ENCODE results near the gene RHOC.

The RHOC gene

DNA sequence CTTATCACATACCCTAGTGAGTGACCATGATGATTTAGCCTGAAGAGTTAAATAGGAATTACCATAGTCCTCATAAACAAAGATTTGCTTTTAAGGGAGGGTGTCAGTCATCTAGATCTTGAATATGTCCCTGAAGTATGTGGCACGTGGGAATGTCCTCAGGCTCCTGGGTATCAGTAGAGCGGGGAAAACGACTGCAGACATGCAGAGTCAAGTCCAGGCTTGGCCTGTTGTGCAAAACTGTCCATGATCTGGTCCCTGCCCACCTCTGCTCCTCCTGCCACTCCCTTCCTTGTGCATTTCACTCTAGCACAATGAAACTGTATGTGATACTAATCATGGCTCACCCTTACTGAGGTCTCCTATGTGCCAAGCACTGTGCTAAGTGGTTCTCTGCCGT is 19.6 kb downstream of the RHOC start:
- peaks cover 0 to 42% (median 22%) of the 10 kb centered on the region in 5 donors for H3K36me3 ChIP-seq (ENCODE audit: control insufficient read depth in 5 of 5, insufficient read depth in 5 of 5, low read length in 5 of 5)
- H3K27ac ChIP-seq (ENCODE audit: low read depth, low read length), result no peak overlapping the region
- peaks cover 0 to 4% (median 0%) of the 10 kb centered on the region in 5 donors for H3K4me1 ChIP-seq (ENCODE audit: control insufficient read depth in 5 of 5, insufficient read depth in 5 of 5, low read length in 5 of 5)
- H3K9ac ChIP-seq (ENCODE audit: low read length in 5 of 5), result no peak overlapping the region
- H3K27me3 ChIP-seq (ENCODE audit: control insufficient read depth in 5 of 5, insufficient read depth in 4 of 5, low read length in 5 of 5), result no peaks in the 10 kb centered on the region
- H3K9me3 ChIP-seq (ENCODE audit: control insufficient read depth in 5 of 5, low read length in 5 of 5), result no peaks in the 10 kb centered on the region
- no peak overlapping the region for H3K4me3 ChIP-seq (ENCODE audit: low read depth in 1 of 5, low read length in 5 of 5)

DNA sequence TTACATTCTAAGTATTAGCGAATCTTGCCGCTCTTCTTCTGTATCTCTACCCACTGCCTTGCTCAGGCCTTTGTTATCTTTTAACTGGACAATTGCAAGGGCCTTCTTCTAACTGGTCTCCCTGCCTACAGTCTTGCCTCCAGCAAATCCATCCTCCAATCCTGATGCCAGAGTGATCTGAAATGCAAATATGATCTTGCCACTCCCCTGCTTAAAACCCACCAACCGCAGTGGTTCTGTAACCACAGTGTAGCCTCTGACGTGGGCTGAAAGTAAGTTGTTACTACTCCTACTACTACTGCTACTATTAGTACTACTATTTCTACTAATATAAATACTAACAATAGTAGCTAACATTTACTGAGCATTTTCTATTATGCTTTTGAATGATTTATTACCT is 20.1 kb downstream of the RHOC start:
- H3K27me3 ChIP-seq (ENCODE audit: control insufficient read depth in 5 of 5, insufficient read depth in 4 of 5, low read length in 5 of 5), result no peaks in the 10 kb centered on the region
- H3K9ac ChIP-seq (ENCODE audit: low read length in 5 of 5), result no peak overlapping the region
- peaks cover 0 to 4% (median 0%) of the 10 kb centered on the region in 5 donors for H3K4me1 ChIP-seq (ENCODE audit: control insufficient read depth in 5 of 5, insufficient read depth in 5 of 5, low read length in 5 of 5)
- no peak overlapping the region for H3K4me3 ChIP-seq (ENCODE audit: low read depth in 1 of 5, low read length in 5 of 5)
- H3K9me3 ChIP-seq (ENCODE audit: control insufficient read depth in 5 of 5, low read length in 5 of 5), result no peaks in the 10 kb centered on the region
- no peak overlapping the region for H3K27ac ChIP-seq (ENCODE audit: low read depth, low read length)
- H3K36me3 ChIP-seq (ENCODE audit: control insufficient read depth in 5 of 5, insufficient read depth in 5 of 5, low read length in 5 of 5), result peaks cover 0 to 37% (median 17%) of the 10 kb centered on the region in 5 donors

DNA sequence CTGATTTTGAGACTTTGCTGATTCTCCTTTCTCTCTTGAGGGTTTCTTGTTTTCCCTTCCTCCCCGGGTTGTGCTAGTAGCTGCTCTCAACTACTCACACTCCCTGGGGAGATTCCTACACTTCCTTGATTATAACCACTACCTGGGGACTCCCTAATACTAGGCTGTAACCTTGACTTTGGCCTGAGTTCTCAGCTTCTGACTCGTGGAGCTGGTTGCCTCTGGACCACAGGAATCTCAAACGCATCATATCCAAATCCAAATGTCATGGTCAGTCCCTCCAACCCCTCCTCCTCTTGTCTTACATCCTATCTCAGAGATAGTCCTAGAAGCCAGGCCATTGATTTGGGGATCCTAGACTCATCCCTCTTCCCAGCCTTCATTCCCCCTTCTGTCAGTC is 20.5 kb downstream of the RHOC start:
- no peaks in the 10 kb centered on the region for H3K27me3 ChIP-seq (ENCODE audit: control insufficient read depth in 5 of 5, insufficient read depth in 4 of 5, low read length in 5 of 5)
- H3K9ac ChIP-seq (ENCODE audit: low read length in 5 of 5), result no peak overlapping the region
- no peak overlapping the region for H3K27ac ChIP-seq (ENCODE audit: low read depth, low read length)
- peaks cover 0 to 4% (median 0%) of the 10 kb centered on the region in 5 donors for H3K4me1 ChIP-seq (ENCODE audit: control insufficient read depth in 5 of 5, insufficient read depth in 5 of 5, low read length in 5 of 5)
- H3K9me3 ChIP-seq (ENCODE audit: control insufficient read depth in 5 of 5, low read length in 5 of 5), result no peaks in the 10 kb centered on the region
- no peak overlapping the region for H3K4me3 ChIP-seq (ENCODE audit: low read depth in 1 of 5, low read length in 5 of 5)
- peaks cover 0 to 33% (median 12%) of the 10 kb centered on the region in 5 donors for H3K36me3 ChIP-seq (ENCODE audit: control insufficient read depth in 5 of 5, insufficient read depth in 5 of 5, low read length in 5 of 5)

DNA sequence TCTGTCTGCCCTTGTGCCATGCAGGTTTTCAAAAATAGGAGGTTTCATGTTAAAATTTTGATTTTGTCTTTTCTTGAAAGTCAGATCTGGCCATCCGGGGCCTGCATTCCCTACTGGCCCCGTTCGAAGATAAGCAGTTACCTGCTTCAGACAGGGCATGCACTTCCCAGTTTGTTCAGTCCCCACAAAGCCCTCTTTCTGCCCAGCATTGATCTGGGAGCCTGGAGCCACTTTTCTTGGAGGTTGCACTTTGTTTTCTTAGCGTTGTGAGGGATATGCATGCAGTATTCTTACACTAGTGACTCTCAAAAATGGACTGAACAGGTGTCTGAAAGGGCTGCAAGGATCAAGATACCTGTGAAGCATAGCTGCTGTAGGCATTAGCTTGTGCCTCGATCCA is 21.0 kb downstream of the RHOC start:
- H3K9me3 ChIP-seq (ENCODE audit: control insufficient read depth in 5 of 5, low read length in 5 of 5), result no peaks in the 10 kb centered on the region
- H3K27ac ChIP-seq (ENCODE audit: low read depth, low read length), result no peak overlapping the region
- H3K36me3 ChIP-seq (ENCODE audit: control insufficient read depth in 5 of 5, insufficient read depth in 5 of 5, low read length in 5 of 5), result peaks cover 0 to 29% (median 11%) of the 10 kb centered on the region in 5 donors
- no peak overlapping the region for H3K9ac ChIP-seq (ENCODE audit: low read length in 5 of 5)
- H3K4me1 ChIP-seq (ENCODE audit: control insufficient read depth in 5 of 5, insufficient read depth in 5 of 5, low read length in 5 of 5), result peaks cover 0 to 4% (median 0%) of the 10 kb centered on the region in 5 donors
- no peaks in the 10 kb centered on the region for H3K27me3 ChIP-seq (ENCODE audit: control insufficient read depth in 5 of 5, insufficient read depth in 4 of 5, low read length in 5 of 5)
- H3K4me3 ChIP-seq (ENCODE audit: low read depth in 1 of 5, low read length in 5 of 5), result no peak overlapping the region

DNA sequence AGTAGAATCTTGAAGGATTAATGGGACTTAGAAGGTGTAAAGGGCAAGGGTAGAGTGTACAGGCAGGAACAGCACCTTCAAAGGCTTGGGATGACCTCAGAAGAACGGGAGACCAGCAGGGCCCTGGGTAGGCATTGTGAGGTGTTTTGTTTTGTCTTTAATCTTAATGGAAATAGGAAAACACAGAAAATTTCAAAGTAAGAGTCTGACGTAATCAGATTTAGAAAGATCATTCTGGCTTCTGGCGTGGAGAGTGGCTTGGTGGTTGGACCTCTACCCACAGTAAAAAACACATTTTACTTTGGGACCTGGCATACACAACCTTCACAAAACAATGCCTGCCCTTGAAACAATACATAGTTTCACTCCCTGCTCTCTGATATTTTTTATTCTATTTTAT is 28.3 kb downstream of the RHOC start:
- Histone ChIP-seq H3K27me3 (ENCODE audit: control insufficient read depth in 5 of 5, insufficient read depth in 4 of 5, low read length in 5 of 5) (no peaks in the 10 kb centered on the region), H3K4me3 (ENCODE audit: low read depth in 1 of 5, low read length in 5 of 5) (no peak overlapping the region), H3K27ac (ENCODE audit: low read depth, low read length) (no peak overlapping the region), H3K4me1 (ENCODE audit: control insufficient read depth in 5 of 5, insufficient read depth in 5 of 5, low read length in 5 of 5) (peaks cover 0 to 25% (median 18%) of the 10 kb centered on the region in 5 donors), H3K9ac (ENCODE audit: low read length in 5 of 5) (no peak overlapping the region), H3K36me3 (ENCODE audit: control insufficient read depth in 5 of 5, insufficient read depth in 5 of 5, low read length in 5 of 5) (no peaks in the 10 kb centered on the region), H3K9me3 (ENCODE audit: control insufficient read depth in 5 of 5, low read length in 5 of 5) (no peaks in the 10 kb centered on the region)

DNA sequence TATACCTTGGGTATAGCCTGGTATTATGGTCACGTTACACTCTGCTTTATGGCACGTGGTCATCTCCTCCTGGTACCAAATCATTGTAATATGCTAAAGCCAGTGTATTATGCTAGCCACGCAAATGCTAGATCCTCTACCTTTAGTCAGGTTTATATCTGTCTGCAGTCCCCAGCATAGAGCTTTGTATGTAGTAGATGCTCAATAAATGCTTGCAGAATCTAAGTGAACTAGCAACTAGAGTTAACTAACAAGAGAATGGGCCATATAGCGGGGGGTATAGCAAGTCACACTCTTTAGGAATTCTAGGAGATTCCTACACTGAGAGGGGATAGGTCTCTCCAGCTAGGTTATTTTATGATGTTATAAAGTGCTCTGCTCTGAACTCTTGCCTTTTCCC is 29.4 kb downstream of the RHOC start:
- Histone ChIP-seq H3K9me3 (ENCODE audit: control insufficient read depth in 5 of 5, low read length in 5 of 5) (no peaks in the 10 kb centered on the region), H3K4me1 (ENCODE audit: control insufficient read depth in 5 of 5, insufficient read depth in 5 of 5, low read length in 5 of 5) (peaks cover 0 to 29% (median 22%) of the 10 kb centered on the region in 5 donors), H3K9ac (ENCODE audit: low read length in 5 of 5) (no peak overlapping the region), H3K27ac (ENCODE audit: low read depth, low read length) (no peak overlapping the region), H3K36me3 (ENCODE audit: control insufficient read depth in 5 of 5, insufficient read depth in 5 of 5, low read length in 5 of 5) (no peaks in the 10 kb centered on the region), H3K27me3 (ENCODE audit: control insufficient read depth in 5 of 5, insufficient read depth in 4 of 5, low read length in 5 of 5) (no peaks in the 10 kb centered on the region), H3K4me3 (ENCODE audit: low read depth in 1 of 5, low read length in 5 of 5) (no peak overlapping the region)

DNA sequence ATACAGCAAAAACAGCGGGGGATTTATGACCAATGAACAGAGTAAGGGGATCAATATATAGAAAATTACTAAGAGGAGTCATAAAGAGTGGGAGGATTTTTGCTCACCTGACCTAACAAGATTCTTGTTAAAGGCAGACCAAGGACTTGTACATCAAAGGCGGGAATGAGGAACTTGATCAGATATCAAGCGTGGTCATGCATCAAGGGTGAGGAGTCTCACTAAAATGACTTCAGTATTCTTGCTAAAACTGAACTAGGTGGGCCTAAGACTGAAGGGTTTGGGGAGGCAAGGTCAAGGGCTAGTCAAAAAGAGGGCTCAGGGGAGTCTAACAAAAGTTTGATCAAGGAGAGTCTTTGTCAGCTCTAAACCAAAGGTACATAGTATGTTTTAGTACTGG is 30.4 kb downstream of the RHOC start:
- no peak overlapping the region for H3K27ac ChIP-seq (ENCODE audit: low read depth, low read length)
- H3K4me3 ChIP-seq (ENCODE audit: low read depth in 1 of 5, low read length in 5 of 5), result no peak overlapping the region
- H3K4me1 ChIP-seq (ENCODE audit: control insufficient read depth in 5 of 5, insufficient read depth in 5 of 5, low read length in 5 of 5), result peaks cover 0 to 29% (median 22%) of the 10 kb centered on the region in 5 donors

DNA sequence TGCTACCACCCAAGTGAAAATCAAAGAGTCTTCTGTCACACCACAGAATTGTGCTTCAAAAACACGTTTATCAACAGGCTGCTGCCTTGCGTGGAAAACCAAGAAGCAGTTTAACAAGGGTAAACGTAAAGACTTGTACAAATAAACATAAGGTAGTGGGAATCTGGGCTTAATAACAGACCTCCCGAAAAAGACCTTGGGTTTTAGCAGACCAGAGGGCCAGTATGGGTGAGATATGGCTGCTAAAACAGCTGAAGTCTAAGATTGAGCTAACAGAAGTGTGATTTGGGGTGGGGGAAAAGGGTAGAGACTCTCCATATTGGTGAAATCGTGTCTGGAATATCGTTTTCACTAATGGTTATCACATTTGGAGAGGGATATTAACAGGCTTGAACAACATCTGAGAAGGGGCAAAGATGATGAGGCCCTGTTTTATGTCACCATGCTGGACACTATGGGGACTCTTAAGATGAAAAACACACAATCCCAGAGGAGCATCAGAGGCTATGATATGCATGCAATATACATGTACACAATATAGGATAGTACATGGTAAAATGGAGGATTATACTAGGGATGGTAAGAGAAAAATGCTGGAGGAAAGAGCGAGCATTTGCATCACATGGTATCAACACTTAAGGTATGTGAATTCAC is 31.1 kb downstream of the RHOC start:
- Histone ChIP-seq H3K4me1 (ENCODE audit: control insufficient read depth in 5 of 5, insufficient read depth in 5 of 5, low read length in 5 of 5) (peaks cover 0 to 29% (median 22%) of the 10 kb centered on the region in 5 donors), H3K9ac (ENCODE audit: low read length in 5 of 5) (peak overlapping the region; percentile 6 to 94 (median 87)), H3K27ac (ENCODE audit: low read depth, low read length) (peak overlapping the region; percentile 86), H3K27me3 (ENCODE audit: control insufficient read depth in 5 of 5, insufficient read depth in 4 of 5, low read length in 5 of 5) (no peaks in the 10 kb centered on the region), H3K36me3 (ENCODE audit: control insufficient read depth in 5 of 5, insufficient read depth in 5 of 5, low read length in 5 of 5) (peaks cover 4 to 11% (median 9%) of the 10 kb centered on the region in 5 donors), H3K4me3 (ENCODE audit: low read depth in 1 of 5, low read length in 5 of 5) (peak overlapping the region; percentile 83 to 95 (median 92)), H3K9me3 (ENCODE audit: control insufficient read depth in 5 of 5, low read length in 5 of 5) (no peaks in the 10 kb centered on the region)

More for the DNA sequence above, 30.4 kb downstream of the RHOC start:
- Histone ChIP-seq H3K27me3 (ENCODE audit: control insufficient read depth in 5 of 5, insufficient read depth in 4 of 5, low read length in 5 of 5) (no peaks in the 10 kb centered on the region), H3K36me3 (ENCODE audit: control insufficient read depth in 5 of 5, insufficient read depth in 5 of 5, low read length in 5 of 5) (peaks cover 3 to 5% (median 4%) of the 10 kb centered on the region in 5 donors), H3K9ac (ENCODE audit: low read length in 5 of 5) (no peak overlapping the region), H3K9me3 (ENCODE audit: control insufficient read depth in 5 of 5, low read length in 5 of 5) (no peaks in the 10 kb centered on the region)

DNA sequence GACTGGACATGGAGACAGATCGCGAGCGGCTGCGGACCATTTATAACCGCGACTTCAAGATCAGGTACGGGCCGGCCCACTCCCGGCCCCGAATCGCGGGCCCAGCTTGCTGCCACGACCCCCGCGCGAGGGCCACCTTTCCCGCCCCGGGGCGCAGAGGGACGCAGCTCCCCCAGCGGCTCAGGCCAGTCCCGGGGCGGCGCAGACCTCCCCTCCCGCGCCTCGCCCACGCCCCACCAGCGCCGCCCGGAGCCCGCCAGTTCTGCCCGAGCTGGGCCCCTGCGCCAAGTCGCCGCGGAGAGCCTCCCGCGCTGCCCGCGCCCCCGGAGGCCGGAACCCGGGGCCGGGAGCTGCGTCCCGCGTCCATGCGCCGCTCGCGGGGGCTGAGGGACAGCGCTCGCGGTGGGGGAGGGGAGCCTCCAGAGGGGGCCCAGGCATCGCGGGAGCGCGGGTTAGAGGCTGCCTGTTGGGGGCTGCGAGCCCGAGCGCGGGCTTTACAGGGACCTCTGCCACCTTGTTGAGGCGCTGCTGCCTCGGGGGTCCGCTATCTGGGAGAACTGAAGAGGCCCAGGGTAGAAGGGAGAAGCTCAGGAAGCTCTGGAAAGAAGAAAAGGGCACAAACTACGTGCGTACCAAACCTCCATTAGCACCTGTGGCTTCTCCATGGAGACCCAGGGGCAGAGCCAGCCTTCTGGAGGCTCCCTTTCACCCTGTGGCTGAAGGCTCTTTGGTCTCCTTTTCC is 31.8 kb downstream of the RHOC start:
- Histone ChIP-seq H3K9ac (ENCODE audit: low read length in 5 of 5) (peak overlapping the region; percentile 6 to 94 (median 87)), H3K27me3 (ENCODE audit: control insufficient read depth in 5 of 5, insufficient read depth in 4 of 5, low read length in 5 of 5) (no peaks in the 10 kb centered on the region), H3K27ac (ENCODE audit: low read depth, low read length) (peak overlapping the region; percentile 86), H3K4me3 (ENCODE audit: low read depth in 1 of 5, low read length in 5 of 5) (peak overlapping the region; percentile 90 to 95 (median 93)), H3K4me1 (ENCODE audit: control insufficient read depth in 5 of 5, insufficient read depth in 5 of 5, low read length in 5 of 5) (peaks cover 0 to 29% (median 22%) of the 10 kb centered on the region in 5 donors), H3K36me3 (ENCODE audit: control insufficient read depth in 5 of 5, insufficient read depth in 5 of 5, low read length in 5 of 5) (peaks cover 8 to 18% (median 14%) of the 10 kb centered on the region in 5 donors), H3K9me3 (ENCODE audit: control insufficient read depth in 5 of 5, low read length in 5 of 5) (no peaks in the 10 kb centered on the region)

DNA sequence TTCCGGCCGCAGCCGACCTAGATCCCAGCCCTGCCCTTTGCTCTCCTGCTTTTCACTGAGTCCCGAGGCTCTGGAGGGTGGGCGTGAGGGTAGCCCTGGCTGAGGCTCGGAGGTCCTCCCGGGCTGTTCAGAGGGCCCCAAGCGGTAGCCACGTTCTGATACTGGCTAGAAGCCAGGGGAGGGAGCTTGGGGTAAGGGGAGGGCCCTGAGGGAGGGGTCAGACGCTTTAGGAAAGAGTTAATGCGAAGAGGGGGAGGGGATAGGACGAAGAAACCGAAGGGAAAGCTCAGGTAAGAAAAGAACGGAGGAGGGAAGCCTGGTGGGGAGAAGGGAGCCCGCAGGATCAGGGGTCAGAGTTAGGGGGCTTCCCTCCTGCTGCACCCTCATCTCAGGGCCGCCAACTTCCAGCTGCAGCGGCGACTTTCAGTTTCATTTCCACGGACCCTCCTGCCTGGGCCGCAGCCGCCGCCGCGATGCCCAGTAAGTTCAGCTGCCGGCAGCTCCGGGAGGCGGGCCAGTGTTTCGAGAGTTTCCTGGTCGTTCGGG is 32.4 kb downstream of the RHOC start, which contains the start of gene MOV10:
TSS of gene MOV10 (plus strand) at position 220 of the 546 bp plus-strand sequence. CDS start at position 474, 254 bp downstream.
- Histone ChIP-seq H3K27me3 (ENCODE audit: control insufficient read depth in 5 of 5, insufficient read depth in 4 of 5, low read length in 5 of 5) (no peaks in the 10 kb centered on the region), H3K4me3 (ENCODE audit: low read depth in 1 of 5, low read length in 5 of 5) (peak within 1 kb of the TSS; percentile 90 to 95 (median 93)), H3K9ac (ENCODE audit: low read length in 5 of 5) (peak within 1 kb of the TSS; percentile 81 to 94 (median 87)), H3K4me1 (ENCODE audit: control insufficient read depth in 5 of 5, insufficient read depth in 5 of 5, low read length in 5 of 5) (peaks cover 0 to 29% (median 22%) of the 10 kb centered on the region in 5 donors), H3K9me3 (ENCODE audit: control insufficient read depth in 5 of 5, low read length in 5 of 5) (no peaks in the 10 kb centered on the region), H3K27ac (ENCODE audit: low read depth, low read length) (peak within 1 kb of the TSS; percentile 86), H3K36me3 (ENCODE audit: control insufficient read depth in 5 of 5, insufficient read depth in 5 of 5, low read length in 5 of 5) (peaks cover 13 to 24% (median 20%) of the 10 kb centered on the region in 5 donors)

Measured in subcutaneous abdominal adipose tissue (tissue), 5 donors.